ENCODE results near the gene TMED1. TPM values are rescaled to one million over a fixed set of nuclear protein-coding genes. Genes with fewer than 3 reads are reported as not detected.

The TMED1 gene, protein sequence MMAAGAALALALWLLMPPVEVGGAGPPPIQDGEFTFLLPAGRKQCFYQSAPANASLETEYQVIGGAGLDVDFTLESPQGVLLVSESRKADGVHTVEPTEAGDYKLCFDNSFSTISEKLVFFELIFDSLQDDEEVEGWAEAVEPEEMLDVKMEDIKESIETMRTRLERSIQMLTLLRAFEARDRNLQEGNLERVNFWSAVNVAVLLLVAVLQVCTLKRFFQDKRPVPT
- total RNA-seq (2016; rRNA removed; fragmentation: Illumina TruSeq; extraction: Trizol) (26.4 and 51.8 TPM in 2 replicates), polyA plus RNA-seq (2011; rRNA removed) (48.3 and 59.9 TPM in 2 replicates), polyA minus RNA-seq (2011; rRNA and poly(A)+ RNA removed; ENCODE audit: low replicate concordance) (28.9 and 40.3 TPM in 2 replicates), Bru-seq, nascent RNA (percentile 61 among the genes with signal in this experiment), BruChase-seq, experiment 1, labeled RNA remaining after a 6-hour chase (percentile 91 among the genes with signal in this experiment), BruChase-seq, experiment 2, labeled RNA remaining after a 2-hour chase (percentile 75 among the genes with signal in this experiment)
- 16.7 and 20.2 TPM in 2 replicates for total RNA-seq (2016; cell fraction: cytosol; rRNA removed; fragmentation: Illumina TruSeq; extraction: Trizol; ENCODE audit: low read depth)
- 27.5 and 55.8 TPM in 2 replicates for total RNA-seq (2016; cell fraction: insoluble cytoplasmic fraction; rRNA removed; fragmentation: Illumina TruSeq; extraction: Trizol)
- 28.1 and 29.2 TPM in 2 replicates for total RNA-seq (2016; cell fraction: membrane; rRNA removed; fragmentation: Illumina TruSeq; extraction: Trizol)
- total RNA-seq (2016; cell fraction: nucleus; rRNA removed; fragmentation: Illumina TruSeq; extraction: Trizol) = 33.0 and 36.4 TPM in 2 replicates
- polyA plus RNA-seq (2011; cell fraction: cytosol; rRNA removed) = 79.8 and 90.0 TPM in 2 replicates
- polyA plus RNA-seq (2011; cell fraction: nucleus; rRNA removed) = 24.7 and 26.9 TPM in 2 replicates
- polyA plus RNA-seq (2012) = 25.8 and 36.4 TPM in 2 replicates
- 15.9 and 17.5 TPM in 2 replicates for polyA plus RNA-seq (2016; cell fraction: cytosol; fragmentation: Illumina TruSeq; extraction: Trizol; ENCODE audit: low read depth)
- polyA plus RNA-seq (2016; cell fraction: insoluble cytoplasmic fraction; fragmentation: Illumina TruSeq; extraction: Trizol; ENCODE audit: low read depth) = 22.0 and 23.3 TPM in 2 replicates
- 17.1 and 19.3 TPM in 2 replicates for polyA plus RNA-seq (2016; cell fraction: membrane; fragmentation: Illumina TruSeq; extraction: Trizol; ENCODE audit: low read depth)
- 53.0 and 55.2 TPM in 2 replicates for polyA plus RNA-seq (2016; cell fraction: nucleus; fragmentation: Illumina TruSeq; extraction: Trizol; ENCODE audit: insufficient read depth, low read depth)
- 17.3 and 19.4 TPM in 2 replicates for polyA minus RNA-seq (2011; cell fraction: cytosol; rRNA and poly(A)+ RNA removed)
- polyA minus RNA-seq (2011; cell fraction: nucleus; rRNA and poly(A)+ RNA removed) = 7.7 and 10.1 TPM in 2 replicates
- long read RNA-seq, experiment 1, transcript TMED1-201 (4 exons, 1,340 nt) = major isoform, 103 of 108 reads
- long read RNA-seq, experiment 1, partial matches to known transcripts = 3 of 108 reads
- long read RNA-seq, experiment 1, other reads (novel, unspliced or antisense) = 2 of 108 reads
- long read RNA-seq, experiment 2, transcript TMED1-201 (4 exons, 1,340 nt) = major isoform, 111 of 133 reads
- long read RNA-seq, experiment 2, partial matches to known transcripts = 4 of 133 reads
- long read RNA-seq, experiment 2, other reads (novel, unspliced or antisense) = 18 of 133 reads

DNA sequence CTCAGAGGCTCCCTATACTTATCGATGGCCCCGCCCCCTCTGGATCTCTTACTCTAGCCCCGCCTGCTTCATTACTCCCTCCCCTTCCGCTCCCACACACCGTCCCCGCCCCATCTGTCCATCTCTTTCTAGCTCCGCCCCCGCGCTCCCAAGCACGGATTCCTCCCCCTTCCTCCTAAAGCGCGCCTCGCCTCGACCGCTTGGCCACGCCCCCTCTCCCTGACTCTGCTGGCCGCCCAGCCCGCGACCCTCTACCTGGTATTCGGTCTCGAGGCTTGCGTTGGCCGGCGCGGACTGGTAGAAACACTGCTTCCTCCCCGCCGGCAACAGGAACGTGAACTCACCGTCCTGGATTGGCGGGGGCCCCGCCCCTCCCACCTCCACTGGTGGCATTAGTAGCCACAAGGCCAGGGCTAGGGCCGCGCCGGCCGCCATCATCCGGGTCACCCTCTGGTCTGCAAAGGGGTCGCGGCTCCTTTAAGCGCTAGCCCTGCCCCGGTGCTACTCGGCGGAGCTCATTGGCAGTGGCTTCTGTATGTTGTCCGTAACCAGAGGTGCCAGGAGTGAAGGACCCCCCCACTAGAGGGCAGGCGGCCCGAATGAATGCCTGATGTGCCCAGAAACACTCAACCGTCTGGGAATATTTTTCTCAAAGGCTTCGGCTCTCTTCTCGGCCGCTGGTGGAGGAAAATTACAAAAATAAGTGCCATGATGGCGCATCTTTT, at the start of gene TMED1:
TMED1 (minus strand) TSS at position 459 of the 725 bp plus-strand sequence; CDS start at position 438, 21 bp downstream.
- Histone ChIP-seq H3K9ac (ENCODE audit: insufficient read depth, low read depth, low read length) (peak within 1 kb of the TSS; percentile 83), H3K27ac (ENCODE audit: extremely low read length, insufficient read depth, low read length) (peak within 1 kb of the TSS; percentile 93), H3K79me2 (ENCODE audit: insufficient read depth, low read length) (no peaks in the 10 kb centered on the region), H3K4me2 (ENCODE audit: low read depth, low read length) (peak within 1 kb of the TSS; percentile 70), H3K4me1 (ENCODE audit: insufficient read depth, low read length) (peaks cover 40% of the 10 kb centered on the region), H4K20me1 (ENCODE audit: insufficient read depth, low read length) (no peaks in the 10 kb centered on the region), H2AFZ (ENCODE audit: low read length) (no peak within 1 kb of the TSS), H3K9me3 (ENCODE audit: low read length) (no peaks in the 10 kb centered on the region), H3K36me3 (replicated peaks in 1 of 2; ENCODE audit: control insufficient read depth in 1 of 2, insufficient read depth in 2 of 2, low read length in 2 of 2) (peaks cover 3 to 4% of the 10 kb centered on the region in 2 experiments; a peak in 3 of 5 replicates), H3K4me3 (replicated peaks in 1 of 3; ENCODE audit: insufficient read depth in 1 of 3, low read depth in 2 of 3, low read length in 3 of 3) (peak within 1 kb of the TSS; percentile 51 to 74 (median 72); a peak in 5 of 6 replicates), H3K27me3 (ENCODE audit: control insufficient read depth in 1 of 2, insufficient read depth in 2 of 2, low read length in 2 of 2) (no peaks in the 10 kb centered on the region)
- CTCF ChIA-PET (ENCODE audit: low intra/inter-chr PET ratio, low total read pairs) = interaction anchor here (1.1 to 1.7 kb wide), 2 partner anchors 25 to 29 kb away, joined by 3 read pairs; no protein-coding TSS in a partner anchor
- under 1% methylated on average over 37 of the region's 50 CpGs for WGBS (ENCODE audit: low lambda C conversion rate)
- no peak for FAIRE-seq
- peak; percentile 98 for DNase-seq (ENCODE audit: low spot score)
- POLR2A ChIA-PET = interaction anchor here (0.5 to 2.5 kb wide), 32 partner anchors 9 to 539 kb away, joined by 3 to 41 read pairs (median 4); partner anchors contain the start of genes CARM1, DNM2, LDLR and QTRT1
- no TSS peak for BruUV-seq (replicated peaks)
- peak; percentile 93 for ATAC-seq
- intact Hi-C loops (cut with micrococcal nuclease; ENCODE audit: unreplicated experiment) = loop anchor here (10.0 kb wide), 1 partner anchor 121 kb away; the partner anchor contains the start of gene DNM2
- in situ Hi-C loops (cut with HindIII; ENCODE audit: extremely low pct_ligation_motif_present, low pct_unique_long_range_greater_than_20kb) = no loop called here
- TF ChIP-seq ZNF143 (CRISPR knock-in tag; IDR thresholded peaks at IDR 0.05) (no peak), ZNF672 (CRISPR knock-in tag; IDR thresholded peaks at IDR 0.05) (no peak), SRSF9 (IDR thresholded peaks at IDR 0.05; ENCODE audit: borderline replicate concordance, insufficient read depth, low read depth, low read length, poor library complexity, severe bottlenecking) (no peak), MZF1 (CRISPR knock-in tag; IDR thresholded peaks at IDR 0.05; ENCODE audit: borderline replicate concordance) (no peak), ZNF569 (CRISPR knock-in tag; IDR thresholded peaks at IDR 0.05; ENCODE audit: borderline replicate concordance) (no peak), AHR (CRISPR knock-in tag; IDR thresholded peaks at IDR 0.05) (no peak), ZNF616 (CRISPR knock-in tag; IDR thresholded peaks at IDR 0.05; ENCODE audit: low read depth) (no peak), ZNF121 (CRISPR knock-in tag; IDR thresholded peaks at IDR 0.05) (0 out of 2 replicates have a peak, but pooled peaks have one; percentile 0), ZNF607 (CRISPR knock-in tag; IDR thresholded peaks at IDR 0.05; ENCODE audit: borderline replicate concordance) (0 out of 2 replicates have a peak, but pooled peaks have one; percentile 15), TGIF2 (CRISPR knock-in tag; IDR thresholded peaks at IDR 0.05) (no peak; the same call in 1 of the 2 replicates), FIP1L1 (IDR thresholded peaks at IDR 0.05; ENCODE audit: borderline replicate concordance, insufficient read depth, low read depth, low read length) (0 out of 2 replicates have a peak, but pooled peaks have one; percentile 44), TBL1XR1 (IDR thresholded peaks at IDR 0.05; ENCODE audit: borderline replicate concordance, low read length, partially characterized antibody) (no peak), BRD4 (CRISPR knock-in tag; IDR thresholded peaks at IDR 0.05) (no peak)
- TF ChIP-seq, protein P1, sequence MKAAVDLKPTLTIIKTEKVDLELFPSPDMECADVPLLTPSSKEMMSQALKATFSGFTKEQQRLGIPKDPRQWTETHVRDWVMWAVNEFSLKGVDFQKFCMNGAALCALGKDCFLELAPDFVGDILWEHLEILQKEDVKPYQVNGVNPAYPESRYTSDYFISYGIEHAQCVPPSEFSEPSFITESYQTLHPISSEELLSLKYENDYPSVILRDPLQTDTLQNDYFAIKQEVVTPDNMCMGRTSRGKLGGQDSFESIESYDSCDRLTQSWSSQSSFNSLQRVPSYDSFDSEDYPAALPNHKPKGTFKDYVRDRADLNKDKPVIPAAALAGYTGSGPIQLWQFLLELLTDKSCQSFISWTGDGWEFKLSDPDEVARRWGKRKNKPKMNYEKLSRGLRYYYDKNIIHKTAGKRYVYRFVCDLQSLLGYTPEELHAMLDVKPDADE (CRISPR knock-in tag; IDR thresholded peaks at IDR 0.05) = peak; percentile 11; the same call in 1 of the 2 replicates
